Osteoblast (primary cell): ENCODE results near the gene RPAIN. TPM values are rescaled to one million over a fixed set of nuclear protein-coding genes. Genes with fewer than 3 reads are reported as not detected.

Experiments used
- DNase-seq: peaks from one replicate; pipeline ENCODE4 v3.0.0; 2011; ENCODE audit warnings: low spot score, mixed read lengths; ENCODE audit not compliant: insufficient read length; ENCODE audit errors: missing footprints
- H2AFZ ChIP-seq: 2 replicates; pipeline ENCODE4 v1.6.0; 2011; ENCODE audit warnings: mild to moderate bottlenecking, low read length
- H3K27ac ChIP-seq: 2 replicates; pipeline ENCODE4 v1.5.1; 2011; ENCODE audit warnings: mild to moderate bottlenecking, low read depth, low read length, moderate library complexity
- H3K27me3 ChIP-seq: 2 replicates; pipeline ENCODE4 v1.6.0; 2012; ENCODE audit warnings: mild to moderate bottlenecking, control low read depth, inconsistent platforms, low read length, moderate library complexity; ENCODE audit not compliant: insufficient read depth
- H3K36me3 ChIP-seq: 2 replicates; pipeline ENCODE4 v1.5.1; 2011; ENCODE audit warnings: mild to moderate bottlenecking, low read length, control low read depth, moderate library complexity; ENCODE audit not compliant: insufficient read depth
- H3K4me1 ChIP-seq: 2 replicates; pipeline ENCODE4 v1.5.1; 2011; ENCODE audit warnings: mild to moderate bottlenecking, low read length, control low read depth, moderate library complexity; ENCODE audit not compliant: insufficient read depth
- H3K4me2 ChIP-seq: 2 replicates; pipeline ENCODE4 v1.6.0; 2011; ENCODE audit warnings: mild to moderate bottlenecking, low read length; ENCODE audit not compliant: insufficient read depth
- H3K4me3 ChIP-seq: fragments of 200-600 bp; sonication (generic); 3 replicates; pipeline ENCODE4 v1.5.1; 2012; ENCODE audit warnings: mild to moderate bottlenecking, low read length, inconsistent platforms; ENCODE audit not compliant: insufficient read depth
- H3K79me2 ChIP-seq: 2 replicates; pipeline ENCODE4 v1.6.0; 2012; ENCODE audit warnings: mild to moderate bottlenecking, low read length, control low read depth, inconsistent platforms; ENCODE audit not compliant: insufficient read depth
- H3K9me3 ChIP-seq: 2 replicates; pipeline ENCODE4 v1.5.1; 2011; ENCODE audit warnings: low read depth, low read length, control low read depth
- H4K20me1 ChIP-seq: 2 replicates; pipeline ENCODE4 v1.6.0; 2012; ENCODE audit warnings: mild to moderate bottlenecking, low read length, control low read depth; ENCODE audit not compliant: insufficient read depth
- CTCF ChIP-seq: IDR thresholded peaks from 2 replicates; pipeline ENCODE4 v1.5.1; 2011; ENCODE audit warnings: mild to moderate bottlenecking, low read depth, low read length, moderate library complexity; ENCODE audit errors: extremely low read depth
- total RNA-seq: library from RNA; depleted of rRNA; stranded (reverse); fragments of >200 nt; gene quantifications from 2 replicates; pipeline ENCODE4 v1.2.3, GENCODE V29; 2012

The RPAIN gene
- total RNA-seq, 1 donor, result 40.2 TPM

GRCh38 chr17:5396612-5397011 lies 23.4 kb upstream of the RPAIN start:
- Histone ChIP-seq H3K4me3 (no peak overlapping the region), H3K4me2 (no peak overlapping the region), H3K9me3 (no peaks in the 10 kb centered on the region), H3K27me3 (no peaks in the 10 kb centered on the region), H4K20me1 (no peaks in the 10 kb centered on the region), H3K36me3 (peaks cover 58% of the 10 kb centered on the region), H2AFZ (no peak overlapping the region), H3K4me1 (no peaks in the 10 kb centered on the region), H3K27ac (no peak overlapping the region), H3K79me2 (no peaks in the 10 kb centered on the region)
- DNase-seq, result no peak
- TF ChIP-seq CTCF, result no peak

DNA sequence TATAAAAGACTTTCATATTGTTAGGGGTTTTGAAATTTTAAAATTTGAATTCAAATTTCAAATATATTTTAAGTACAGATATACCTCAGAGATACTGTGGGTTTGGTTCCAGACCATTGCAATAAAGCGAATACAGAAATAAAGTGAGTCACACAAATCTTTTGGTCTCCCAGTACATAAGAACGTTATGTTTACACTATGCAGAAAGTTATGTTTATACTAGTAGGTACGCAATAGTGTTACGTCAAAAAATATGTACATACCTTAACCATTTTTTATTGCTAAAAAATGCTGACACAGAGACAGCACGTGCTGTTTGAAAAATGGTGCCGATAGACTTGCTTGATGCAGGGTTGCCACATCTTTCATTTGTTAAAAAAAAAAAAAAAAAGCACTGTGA lies 20.2 kb upstream of the RPAIN start:
- H3K79me2 ChIP-seq, result no peaks in the 10 kb centered on the region
- DNase-seq, result no peak
- peaks cover 65% of the 10 kb centered on the region for H3K36me3 ChIP-seq
- no peaks in the 10 kb centered on the region for H3K4me1 ChIP-seq
- no peak overlapping the region for H3K4me3 ChIP-seq
- H3K4me2 ChIP-seq, result no peak overlapping the region
- H2AFZ ChIP-seq, result no peak overlapping the region
- no peaks in the 10 kb centered on the region for H3K27me3 ChIP-seq
- no peaks in the 10 kb centered on the region for H4K20me1 ChIP-seq
- no peak for TF ChIP-seq CTCF
- H3K9me3 ChIP-seq, result no peaks in the 10 kb centered on the region
- H3K27ac ChIP-seq, result no peak overlapping the region

- Histone ChIP-seq H3K9me3 (no peaks in the 10 kb centered on the region), H3K27me3 (no peaks in the 10 kb centered on the region), H3K79me2 (no peaks in the 10 kb centered on the region), H4K20me1 (no peaks in the 10 kb centered on the region), H3K4me2 (no peak overlapping the region), H2AFZ (no peak overlapping the region), H3K36me3 (peaks cover 83% of the 10 kb centered on the region), H3K4me3 (no peak overlapping the region), H3K27ac (no peak overlapping the region), H3K4me1 (no peaks in the 10 kb centered on the region)
- peak; percentile 15 for DNase-seq
- TF ChIP-seq CTCF, result no peak
These were observed 14.6 kb upstream of the RPAIN start for GRCh38 chr17:5405400-5405799.

- no peak overlapping the region for H3K27ac ChIP-seq
- TF ChIP-seq CTCF, result no peak
- no peaks in the 10 kb centered on the region for H3K9me3 ChIP-seq
- peak; percentile 59 for DNase-seq
- H3K27me3 ChIP-seq, result no peaks in the 10 kb centered on the region
- H2AFZ ChIP-seq, result no peak overlapping the region
- H3K4me2 ChIP-seq, result no peak overlapping the region
- no peak overlapping the region for H3K4me3 ChIP-seq
- H3K79me2 ChIP-seq, result peaks cover 16% of the 10 kb centered on the region
- H3K4me1 ChIP-seq, result peaks cover 4% of the 10 kb centered on the region
- peaks cover 10% of the 10 kb centered on the region for H4K20me1 ChIP-seq
- H3K36me3 ChIP-seq, result peaks cover 87% of the 10 kb centered on the region
These were observed 11.8 kb upstream of the RPAIN start for GRCh38 chr17:5408186-5408585.
